Transverse colon (tissue), 4 donors: ENCODE data around the gene PARP1. TPM values are rescaled to one million over a fixed set of nuclear protein-coding genes. Genes with fewer than 3 reads are reported as not detected.
"Not testable (repeated sequence)": the region's sequence is repeated elsewhere in the genome, so short reads cannot be mapped to it uniquely, and the experiment has no call there.

ENCODE experiments used
- DNase-seq: peaks from one replicate; pipeline ENCODE4 v3.0.0-alpha.2; 2019
- H3K27ac ChIP-seq, 4 donors: fragments of 200-600 bp; sonication (generic); 2 replicates each; pipeline ENCODE4 v1.5.1; 2016 to 2018; ENCODE audit warnings: inconsistent platforms in 4 of 4
- H3K27me3 ChIP-seq: fragments of 200-600 bp; sonication (generic); 2 replicates; pipeline ENCODE4 v1.5.1; 2017; ENCODE audit warnings: inconsistent platforms
- H3K36me3 ChIP-seq, 4 donors: fragments of 200-600 bp; sonication (generic); 2 replicates each; pipeline ENCODE4 v1.5.1; 2017 to 2019; ENCODE audit warnings: inconsistent platforms in 4 of 4
- H3K4me1 ChIP-seq, 4 donors: fragments of 200-600 bp; sonication (generic); 2 replicates each; pipeline ENCODE4 v1.5.1; 2017 to 2020; ENCODE audit warnings: inconsistent platforms in 4 of 4
- H3K4me3 ChIP-seq, 4 donors: fragments of 200-600 bp; sonication (generic); 1 replicate in 1 of 4; 2 replicates in 3 of 4; pipeline versions ENCODE4 v1.5.1 to v1.6.1; 2017 to 2019; ENCODE audit warnings: inconsistent platforms in 4 of 4
- H3K9me3 ChIP-seq, 2 donors: fragments of 200-600 bp; sonication (generic); 2 replicates each; pipeline ENCODE4 v1.5.1; 2017 to 2019; ENCODE audit warnings: inconsistent platforms in 2 of 2
- CTCF ChIP-seq, 5 experiments: fragments of 200-600 bp in 3 of 5; fragments of 450-650 bp in 2 of 5; sonication (generic) in 3 of 5; IDR thresholded peaks; 1 replicate in 2 of 5; 2 replicates in 3 of 5; pipeline ENCODE4 v1.5.1; 2016 to 2017; ENCODE audit warnings: antibody characterized with exemption in 5 of 5, inconsistent platforms in 3 of 5, mild to moderate bottlenecking in 2 of 5, moderate library complexity in 1 of 5
- EP300 ChIP-seq: sonication (generic); formaldehyde crosslinking; IDR thresholded peaks from one replicate; pipeline ENCODE4 v1.6.1; 2017; ENCODE audit warnings: antibody characterized with exemption, low read depth
- POLR2A ChIP-seq: fragments of 450-650 bp; IDR thresholded peaks from one replicate; pipeline ENCODE4 v1.6.1; 2016; ENCODE audit warnings: antibody characterized with exemption, mild to moderate bottlenecking, moderate library complexity
- POLR2AphosphoS5 ChIP-seq, 3 donors: sonication (generic); formaldehyde crosslinking; IDR thresholded peaks; one replicate each; pipeline ENCODE4 v1.6.1; 2016; ENCODE audit warnings: antibody characterized with exemption in 3 of 3
- WGBS, 2 donors: methylation state at CpG; one replicate each; pipeline ENCODE4 v1.1.5; 2018; ENCODE audit warnings: low coverage in 1 of 2; 5-methylcytosine and 5-hydroxymethylcytosine counted together
- in situ Hi-C, 4 donors: fragments of 200-750 bp; cut with MboI; loops; one replicate each; pipeline versions ENCODE4 v1.15.0 to v1.15.1; 2017; ENCODE audit warnings: low sequenced_read_pairs in 3 of 4, low pct_ligation_motif_present in 1 of 4, low pct_unique_long_range_greater_than_20kb in 1 of 4
- intact Hi-C: fragments of 100-400 bp; cut with DNase I; formaldehyde crosslinking; loops from one replicate; pipeline ENCODE4 v1.15.1; 2023; ENCODE audit warnings: low total_unique reads
- total RNA-seq, 4 donors: library from RNA; depleted of rRNA; stranded (reverse); fragments of >200 nt; gene quantifications; one replicate each; pipeline ENCODE4 v1.1.0, GENCODE V29; 2016

The PARP1 gene
- total RNA-seq, 4 donors from 2014 or later, result 23.2 to 74.4 (median 38.0) TPM

GRCh38 chr1:226429858-226430715, 22.2 kb upstream of the PARP1 start:
- in situ Hi-C loops, result no loop called here
- Histone ChIP-seq H3K4me3 (no peak overlapping the region), H3K36me3 (no peaks in the 10 kb centered on the region), H3K27ac (no peak overlapping the region), H3K27me3 (no peaks in the 10 kb centered on the region), H3K4me1 (no peaks in the 10 kb centered on the region), H3K9me3 (no peaks in the 10 kb centered on the region)
- intact Hi-C loops, result no loop called here
- WGBS, 2 donors, result 88 to 100% methylated on average over 1 to 13 of the region's 14 CpGs
- DNase-seq, result no peak
- TF ChIP-seq POLR2AphosphoS5 (IDR thresholded peaks at IDR 0.05), result no peak
- TF ChIP-seq EP300, result no peak
- TF ChIP-seq CTCF (IDR thresholded peaks at IDR 0.05), result no peak
- no peak for TF ChIP-seq POLR2A

GRCh38 chr1:226428791-226429461, 21.0 kb upstream of the PARP1 start:
- DNase-seq, result no peak
- in situ Hi-C loops, result no loop called here

GRCh38 chr1:226428348-226428747, 20.5 kb upstream of the PARP1 start:
- Histone ChIP-seq H3K36me3 (no peaks in the 10 kb centered on the region), H3K27ac (no peak overlapping the region), H3K27me3 (no peaks in the 10 kb centered on the region), H3K4me1 (no peaks in the 10 kb centered on the region), H3K9me3 (no peaks in the 10 kb centered on the region), H3K4me3 (no peak overlapping the region)
- 74 to 100% methylated on average over 1 to 5 of the region's 5 CpGs for WGBS, 2 donors
- no peak for TF ChIP-seq EP300
- no peak for TF ChIP-seq POLR2A
- no peak for TF ChIP-seq POLR2AphosphoS5 (IDR thresholded peaks at IDR 0.05)
- no peak for TF ChIP-seq CTCF (IDR thresholded peaks at IDR 0.05)
- no peak for DNase-seq
- in situ Hi-C loops (no loop called here), intact Hi-C loops (no loop called here)

More at GRCh38 chr1:226428791-226429461, 21.0 kb upstream of the PARP1 start:
- no peaks in the 10 kb centered on the region for H3K9me3 ChIP-seq
- intact Hi-C loops, result no loop called here
- no peaks in the 10 kb centered on the region for H3K27me3 ChIP-seq
- H3K4me3 ChIP-seq, result no peak overlapping the region
- no peak overlapping the region for H3K27ac ChIP-seq
- 54 to 76% methylated on average over 4 to 12 of the region's 12 CpGs for WGBS, 2 donors
- no peaks in the 10 kb centered on the region for H3K4me1 ChIP-seq
- no peaks in the 10 kb centered on the region for H3K36me3 ChIP-seq
- TF ChIP-seq POLR2A (no peak), POLR2AphosphoS5 (IDR thresholded peaks at IDR 0.05) (no peak), CTCF (IDR thresholded peaks at IDR 0.05) (no peak), EP300 (no peak)

GRCh38 chr1:226427131-226427530, 19.2 kb upstream of the PARP1 start:
- Histone ChIP-seq H3K36me3 (no peaks in the 10 kb centered on the region), H3K27me3 (no peaks in the 10 kb centered on the region), H3K4me1 (no peaks in the 10 kb centered on the region), H3K4me3 (no peak overlapping the region), H3K27ac (no peak overlapping the region), H3K9me3 (no peaks in the 10 kb centered on the region)
- intact Hi-C loops, result no loop called here
- no peak for DNase-seq
- in situ Hi-C loops, result no loop called here
- 80 to 81% methylated on average over 1 to 3 of the region's 3 CpGs for WGBS, 2 donors
- no peak for TF ChIP-seq POLR2AphosphoS5 (IDR thresholded peaks at IDR 0.05)
- no peak for TF ChIP-seq POLR2A
- TF ChIP-seq CTCF (IDR thresholded peaks at IDR 0.05), result no peak
- no peak for TF ChIP-seq EP300

GRCh38 chr1:226426395-226426794, 18.5 kb upstream of the PARP1 start:
- H3K36me3 ChIP-seq, H3K27ac ChIP-seq, H3K4me1 ChIP-seq, in situ Hi-C loops, intact Hi-C loops, H3K27me3 ChIP-seq, H3K9me3 ChIP-seq, DNase-seq, H3K4me3 ChIP-seq: not testable (repeated sequence)
- WGBS, 2 donors, result 97% methylated on average over 11 of the region's 23 CpGs; no CpG with 5 or more reads in 1 of the 2 donors
